Smooth muscle cell of the brain vasculature (primary cell): Measurements from ENCODE around the gene PCNX1.

Experiments
- DNase-seq: peaks from one replicate; pipeline ENCODE4 v3.0.0-alpha.2; 2012; ENCODE audit warnings: low read depth, low spot score

PCNX1 gene

GRCh38 chr14:71150737-71151136 is 243.5 kb downstream of the PCNX1 start:
- no peak for DNase-seq

- no peak for DNase-seq
Observed at GRCh38 chr14:71155743-71156142, 248.5 kb downstream of the PCNX1 start.

- no peak for DNase-seq
Observed at GRCh38 chr14:71163050-71163841, 256.0 kb downstream of the PCNX1 start.

GRCh38 chr14:71163842-71164629 is 256.8 kb downstream of the PCNX1 start:
- no peak for DNase-seq
